H4 (cell line): Measurements from ENCODE around the gene TEDC2. TPM values are rescaled to one million over a fixed set of nuclear protein-coding genes. Genes with fewer than 3 reads are reported as not detected.
"Not testable (repeated sequence)": the region's sequence is repeated elsewhere in the genome, so short reads cannot be mapped to it uniquely, and the experiment has no call there.

Experiments used
- DNase-seq: peaks from one replicate; pipeline ENCODE4 v3.0.0-alpha.2; 2015; ENCODE audit warnings: low spot score
- total RNA-seq: library from RNA; depleted of rRNA; stranded (reverse); fragments of >200 nt; shearing (Covaris generic); gene quantifications from 2 replicates; pipeline ENCODE4 v1.2.3, GENCODE V29; 2014

Gene TEDC2
- total RNA-seq, 1 experiment from 2014 or later: 13.0 TPM

- DNase-seq: no peak
Observed at GRCh38 chr16:2477327-2477726, 17.4 kb downstream of the TEDC2 start.

DNA sequence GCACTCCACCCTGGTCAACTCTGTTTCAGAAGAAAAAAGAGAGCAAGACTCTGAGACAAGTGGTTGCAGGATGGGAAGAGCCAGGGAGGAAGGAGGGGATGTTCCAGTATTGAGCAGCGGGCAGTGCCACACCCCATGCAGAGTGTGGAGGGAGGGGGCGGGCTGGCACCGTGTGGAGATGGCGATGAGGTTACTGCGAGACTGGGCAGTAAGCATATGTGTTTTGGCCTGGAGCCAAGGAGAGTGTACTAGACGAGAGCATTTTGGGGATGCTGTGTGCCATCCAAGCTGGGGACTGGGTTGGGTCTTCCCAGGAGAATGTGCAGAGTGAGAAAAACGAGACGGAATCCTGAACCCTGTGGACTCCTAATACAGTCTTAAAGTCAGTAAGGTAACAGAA lies 18.4 kb downstream of the TEDC2 start:
- DNase-seq: no peak

- not testable (repeated sequence) for DNase-seq
Observed at GRCh38 chr16:2479996-2480395, 20.1 kb downstream of the TEDC2 start.

GRCh38 chr16:2480948-2481347 lies 21.0 kb downstream of the TEDC2 start:
- DNase-seq: no peak

- no peak for DNase-seq
Observed at GRCh38 chr16:2481676-2482075, 21.8 kb downstream of the TEDC2 start.

- no peak for DNase-seq
Observed at GRCh38 chr16:2482249-2482648, 22.3 kb downstream of the TEDC2 start.

DNA sequence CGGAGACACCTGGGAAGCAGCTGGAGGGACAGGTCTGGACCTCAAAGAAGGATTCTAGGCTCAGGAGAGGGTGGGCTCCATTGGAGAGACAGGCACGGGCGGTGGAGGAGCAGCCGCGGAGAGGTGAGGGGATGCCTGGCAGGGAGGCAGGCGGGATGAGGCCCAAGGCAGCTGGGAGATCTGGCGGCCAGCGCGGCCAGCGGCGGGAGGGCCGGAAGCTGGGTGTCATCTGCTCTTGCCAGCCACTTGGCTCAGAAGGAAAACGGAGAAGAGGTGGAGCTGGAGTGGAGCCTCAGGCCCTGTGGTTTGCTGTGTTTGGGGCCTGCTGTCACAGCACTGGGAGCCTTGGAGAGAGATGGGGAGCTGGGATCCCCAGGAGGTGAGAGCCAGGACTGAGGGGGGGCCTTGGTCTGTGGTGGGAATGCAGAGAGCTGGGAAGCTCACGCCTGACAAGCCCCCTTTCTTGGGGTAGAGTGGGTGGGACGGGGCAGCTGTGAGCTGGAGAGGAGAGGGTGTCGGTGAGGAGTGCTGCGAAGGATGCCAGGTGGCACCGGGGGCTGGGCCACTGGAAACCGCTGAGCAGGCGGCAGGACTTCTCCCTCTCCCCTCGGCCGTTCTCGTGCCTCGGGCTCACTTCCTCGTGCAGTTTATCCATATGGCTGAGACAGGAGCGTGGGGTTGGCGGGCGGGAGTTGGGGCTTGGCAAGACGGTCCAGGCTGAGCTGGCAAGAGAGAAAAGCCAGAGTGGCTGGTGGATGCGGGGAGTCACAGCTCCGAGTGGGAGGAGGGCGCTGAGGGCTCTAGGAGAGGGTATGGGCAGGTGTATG lies 23.0 kb downstream of the TEDC2 start:
- DNase-seq: no peak

- DNase-seq: no peak
Observed at GRCh38 chr16:2483939-2484897, 24.3 kb downstream of the TEDC2 start.

GRCh38 chr16:2484898-2485508 lies 25.1 kb downstream of the TEDC2 start:
- no peak for DNase-seq

- no peak for DNase-seq
Observed at GRCh38 chr16:2485811-2486507, 26.1 kb downstream of the TEDC2 start.

DNA sequence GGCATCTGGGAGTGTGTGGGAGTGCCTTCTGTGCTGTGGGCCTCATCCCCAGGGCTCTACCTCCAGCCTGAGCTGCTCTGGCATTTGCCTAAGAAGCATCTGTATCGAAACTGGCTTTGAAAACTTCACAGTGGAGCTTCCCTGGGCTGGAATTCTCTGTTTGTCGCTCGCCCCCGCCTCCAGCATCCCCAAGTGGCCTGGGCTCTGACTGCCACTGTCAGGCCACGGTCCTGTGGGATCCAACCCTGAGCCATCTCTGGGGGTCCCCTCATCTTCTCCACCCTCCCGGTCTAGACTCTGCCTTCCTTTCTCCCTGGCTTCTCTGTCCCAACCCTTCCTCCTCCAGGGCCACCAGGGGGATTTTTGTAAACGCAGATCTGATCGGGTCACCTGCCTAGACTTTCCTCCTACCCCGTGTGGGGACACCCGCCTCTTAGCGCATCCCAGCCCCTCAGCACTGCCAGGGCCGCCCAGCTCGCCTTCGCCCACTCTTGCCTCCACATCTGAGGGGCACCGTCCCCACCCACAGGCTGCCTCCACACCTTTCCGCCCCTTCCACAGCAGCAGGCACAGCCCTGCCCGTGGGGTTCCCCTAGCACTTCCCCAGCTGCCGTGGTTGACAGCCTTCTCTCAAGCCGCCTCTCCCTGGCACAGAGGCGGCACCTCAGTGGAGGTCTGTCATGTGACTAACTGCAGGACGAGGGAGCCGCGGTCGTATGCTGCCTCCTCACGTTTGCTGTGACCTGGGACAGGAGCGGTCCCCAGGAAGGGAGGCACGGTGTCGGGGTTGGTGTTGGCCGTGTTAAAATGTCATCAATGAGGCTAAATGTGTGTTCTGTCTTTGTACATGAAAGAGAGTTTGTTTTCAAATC lies 27.0 kb downstream of the TEDC2 start:
- no peak for DNase-seq

GRCh38 chr16:2487517-2487842 lies 27.6 kb downstream of the TEDC2 start:
- DNase-seq: no peak

GRCh38 chr16:2487903-2488531 lies 28.1 kb downstream of the TEDC2 start:
- DNase-seq: no peak

DNA sequence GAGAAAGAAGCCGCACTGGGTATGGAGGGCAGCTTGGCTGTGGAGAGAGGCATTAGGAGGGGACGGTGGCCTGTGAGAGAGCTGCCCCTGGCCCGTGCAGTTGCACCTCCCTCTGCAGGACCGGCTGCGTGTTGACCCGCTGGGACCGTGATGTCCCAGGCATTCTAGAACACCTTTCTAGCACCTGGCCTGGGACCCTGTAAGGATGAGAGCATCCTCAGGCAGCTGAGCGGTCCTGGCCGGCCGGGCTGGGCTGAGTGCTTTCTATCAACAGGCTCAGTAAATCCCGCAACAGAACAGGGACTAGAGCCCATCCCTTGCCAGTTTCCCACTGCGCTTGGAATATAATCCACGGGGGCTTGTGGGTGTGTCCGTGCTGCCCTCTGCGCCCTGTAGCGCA lies 29.7 kb downstream of the TEDC2 start:
- DNase-seq: no peak

DNA sequence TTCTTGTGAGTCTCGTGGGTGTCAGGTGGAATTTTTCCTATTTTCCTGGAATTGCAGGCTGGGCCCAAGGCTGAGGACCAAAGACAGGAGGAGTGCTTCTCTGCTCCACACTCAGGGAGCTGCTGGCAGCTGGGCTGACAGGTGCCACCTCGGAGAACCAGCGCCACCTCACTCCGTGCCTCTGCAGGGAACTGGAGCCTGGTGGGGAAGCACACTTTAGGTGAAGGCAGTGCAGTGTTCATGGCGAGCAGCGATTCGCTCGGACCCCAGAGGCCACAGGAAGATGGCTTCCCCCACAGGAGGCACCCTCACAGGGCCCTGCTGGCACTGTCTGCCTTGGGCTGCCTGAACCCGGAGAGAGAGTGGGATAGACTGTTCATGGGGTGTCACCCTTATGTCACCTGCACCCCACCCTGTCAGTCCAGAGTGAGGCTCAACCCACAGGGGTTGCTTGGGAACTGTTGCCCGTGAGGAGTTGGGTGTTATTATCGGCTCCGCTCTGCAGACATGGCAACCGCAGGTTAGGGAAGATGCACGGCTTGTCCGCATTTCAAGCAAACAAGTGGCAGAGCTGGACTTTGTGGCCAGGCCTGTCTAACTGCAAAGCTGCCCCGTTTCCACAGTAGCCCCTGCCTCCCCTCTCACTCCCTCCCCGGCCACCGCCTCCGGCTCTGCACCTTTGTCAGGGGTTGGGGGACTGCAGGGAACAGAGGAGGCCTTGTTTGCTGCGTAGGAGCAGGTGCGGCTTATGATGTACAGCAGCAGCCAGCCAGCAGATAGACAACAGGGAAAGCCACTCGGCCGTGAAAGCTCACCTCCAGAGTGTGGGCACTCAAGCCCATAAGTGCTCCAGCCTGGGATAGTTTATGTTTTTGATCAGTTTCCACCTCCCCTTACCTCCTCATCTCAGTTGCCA lies 30.5 kb downstream of the TEDC2 start:
- no peak for DNase-seq

DNA sequence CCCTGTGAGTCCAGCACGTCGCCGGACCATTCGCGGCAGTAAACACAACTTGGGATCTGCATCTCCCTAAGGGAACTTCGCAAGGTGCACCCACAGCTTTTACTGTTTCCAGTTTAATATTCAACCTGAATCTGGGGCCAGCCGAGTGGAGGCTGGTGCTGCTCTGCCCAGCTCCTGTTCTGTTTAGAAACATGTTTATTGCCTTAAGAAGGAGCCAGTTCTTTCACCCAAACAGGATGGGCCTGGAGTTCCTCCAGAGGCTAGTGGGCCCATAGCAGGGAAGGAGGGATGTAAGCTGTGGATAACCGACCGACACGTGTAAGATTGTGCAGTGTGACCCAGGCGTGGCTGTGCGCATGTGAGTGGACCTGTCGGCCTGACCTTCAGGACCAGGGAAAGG lies 32.4 kb downstream of the TEDC2 start:
- no peak for DNase-seq

GRCh38 chr16:2493605-2494004 lies 33.7 kb downstream of the TEDC2 start:
- DNase-seq: no peak

DNA sequence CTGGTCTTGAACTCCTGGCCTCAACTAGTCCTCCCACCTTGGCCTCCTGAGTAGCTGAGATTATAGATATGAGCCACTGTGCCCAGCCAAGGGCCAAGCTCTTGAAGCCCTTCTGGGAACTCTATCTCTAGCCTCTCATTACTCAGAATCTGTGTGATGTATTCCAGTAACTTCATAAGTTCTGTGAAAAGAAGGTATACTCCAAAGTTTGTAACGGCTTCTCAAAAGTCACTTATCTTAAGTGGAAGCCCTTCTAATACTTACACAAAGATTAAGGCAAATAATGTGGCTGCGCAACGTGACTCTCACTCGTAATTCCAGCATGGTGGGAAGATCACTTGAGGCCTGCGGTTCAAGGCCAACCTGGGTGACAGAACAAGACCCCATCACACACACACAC lies 34.7 kb downstream of the TEDC2 start:
- DNase-seq: no peak

DNA sequence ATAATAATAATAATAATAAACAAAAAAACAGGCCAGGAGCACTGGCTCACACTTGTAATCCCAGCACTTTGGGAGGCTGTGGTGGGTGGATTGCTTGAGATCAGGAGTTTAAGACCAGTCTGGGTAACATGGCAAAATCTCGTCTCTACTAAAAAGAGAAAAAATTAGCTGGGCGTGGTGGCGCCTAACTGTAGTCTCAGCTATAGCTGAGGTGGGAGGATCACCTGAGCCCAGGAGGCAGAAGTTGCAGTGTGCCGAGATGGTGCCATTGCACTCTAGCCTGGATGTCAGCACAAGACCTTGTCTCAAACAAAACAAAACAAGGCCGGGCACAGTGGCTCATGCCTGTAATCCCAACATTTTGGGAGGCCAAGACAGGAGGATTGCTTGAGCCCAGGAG lies 35.1 kb downstream of the TEDC2 start:
- DNase-seq: no peak
